Lower lobe of right lung (tissue), 2 donors: ENCODE measurements around the gene ZNF18. TPM values are rescaled to one million over a fixed set of nuclear protein-coding genes. Genes with fewer than 3 reads are reported as not detected.

Experiments used
- ATAC-seq, 2 donors: fragments of 200-7000 bp; cut with Tn5 transposase; one replicate each; pipeline ENCODE4 v1.9.1; 2020 to 2022; ENCODE audit warnings: mild to moderate bottlenecking in 2 of 2, moderate library complexity in 2 of 2
- DNase-seq: peaks from one replicate; pipeline ENCODE4 v3.0.0-alpha.2; 2020
- H3K27ac ChIP-seq: fragments of 200-600 bp; one replicate; pipeline ENCODE4 v1.8.0; 2022
- H3K27me3 ChIP-seq: fragments of 200-600 bp; one replicate; pipeline ENCODE4 v1.8.0; 2022; ENCODE audit warnings: low read depth
- H3K36me3 ChIP-seq: fragments of 200-600 bp; one replicate; pipeline ENCODE4 v1.8.0; 2022; ENCODE audit warnings: mild to moderate bottlenecking
- H3K4me1 ChIP-seq: fragments of 200-600 bp; one replicate; pipeline ENCODE4 v1.8.0; 2022
- H3K4me3 ChIP-seq: fragments of 200-600 bp; one replicate; pipeline ENCODE4 v1.8.0; 2022; ENCODE audit warnings: mild to moderate bottlenecking
- H3K9me3 ChIP-seq: fragments of 200-600 bp; one replicate; pipeline ENCODE4 v1.8.0; 2022
- CTCF ChIP-seq: fragments of 200-600 bp; IDR thresholded peaks from one replicate; pipeline ENCODE4 v1.8.0; 2022; ENCODE audit warnings: antibody characterized with exemption, mild to moderate bottlenecking
- intact Hi-C: fragments of 100-400 bp; cut with DNase I; formaldehyde crosslinking; loops from one replicate; pipeline ENCODE4 v1.11.0; 2022
- total RNA-seq: library from RNA; stranded (reverse); fragmentation: NEBNext Ultra II Directional; extraction: Animal tissue kit (Norgen Biotek cat#: 25700); gene quantifications from one replicate; pipeline ENCODE4 v1.2.1, GENCODE V29; 2021
- donor health status: DM: no; HTN: yes; CAD: no; lungs with severe emphysema.

ZNF18 gene
- total RNA-seq, 1 donor from 2014 or later = 7.2 TPM

- H3K36me3 ChIP-seq = no peaks in the 10 kb centered on the region
- TF ChIP-seq CTCF = no peak
- no peaks in the 10 kb centered on the region for H3K27me3 ChIP-seq
- peaks cover 16% of the 10 kb centered on the region for H3K4me1 ChIP-seq
- peak overlapping the region; percentile 97 for H3K27ac ChIP-seq
- DNase-seq (no peak), ATAC-seq (no peak)
- peak overlapping the region; percentile 77 for H3K4me3 ChIP-seq
- no peaks in the 10 kb centered on the region for H3K9me3 ChIP-seq
- intact Hi-C loops = no loop called here
Observed at GRCh38 chr17:11997972-11998233, 628 bp upstream of the ZNF18 start.

GRCh38 chr17:11996722-11997146, 541 bp downstream of the ZNF18 start:
- Histone ChIP-seq H3K36me3 (peaks cover 9% of the 10 kb centered on the region), H3K9me3 (no peaks in the 10 kb centered on the region), H3K27ac (peak overlapping the region; percentile 97), H3K27me3 (no peaks in the 10 kb centered on the region), H3K4me3 (peak overlapping the region; percentile 77), H3K4me1 (peaks cover 16% of the 10 kb centered on the region)
- intact Hi-C loops = no loop called here
- no peak for DNase-seq
- peak; percentile 64 to 71 for ATAC-seq
- no peak for TF ChIP-seq CTCF

DNA sequence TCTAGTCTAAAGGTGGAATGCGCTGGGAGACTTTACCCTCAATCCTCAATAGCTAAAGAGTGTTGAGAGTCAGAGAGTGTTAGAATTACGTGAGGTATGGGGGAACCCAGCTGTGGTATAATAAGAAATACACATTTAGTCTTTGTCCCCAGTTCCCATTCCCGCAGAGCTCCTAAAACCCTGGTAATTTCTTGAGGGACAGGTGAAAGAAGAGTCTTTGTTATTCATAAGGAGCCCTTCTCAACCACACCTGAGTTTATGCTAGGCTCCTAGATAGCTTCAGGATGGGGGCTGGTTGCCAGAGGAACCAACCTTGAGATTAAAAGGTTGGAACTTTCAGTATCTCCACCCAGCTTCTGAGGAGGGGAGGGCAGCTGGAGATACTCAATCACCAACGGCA, 5.8 kb downstream of the ZNF18 start:
- ATAC-seq (no peak), DNase-seq (no peak)
- no peak for TF ChIP-seq CTCF
- Histone ChIP-seq H3K27ac (no peak overlapping the region), H3K4me3 (no peak overlapping the region), H3K36me3 (peaks cover 42% of the 10 kb centered on the region), H3K9me3 (no peaks in the 10 kb centered on the region), H3K4me1 (peaks cover 9% of the 10 kb centered on the region), H3K27me3 (no peaks in the 10 kb centered on the region)
- intact Hi-C loops = no loop called here

- no peak for DNase-seq
- ATAC-seq = no peak
- Histone ChIP-seq H3K4me1 (no peaks in the 10 kb centered on the region), H3K9me3 (no peaks in the 10 kb centered on the region), H3K4me3 (no peak overlapping the region), H3K27ac (no peak overlapping the region), H3K27me3 (no peaks in the 10 kb centered on the region), H3K36me3 (peaks cover 50% of the 10 kb centered on the region)
- intact Hi-C loops = no loop called here
- TF ChIP-seq CTCF = no peak
Observed at GRCh38 chr17:11990363-11990983, 6.8 kb downstream of the ZNF18 start.

- ATAC-seq (peak in 1 of 2 donors; percentile 36), DNase-seq (no peak)
- peak; percentile 60 for TF ChIP-seq CTCF
- H3K36me3 ChIP-seq = peaks cover 68% of the 10 kb centered on the region
- intact Hi-C loops = no loop called here
- no peak overlapping the region for H3K27ac ChIP-seq
- no peak overlapping the region for H3K4me3 ChIP-seq
- no peaks in the 10 kb centered on the region for H3K27me3 ChIP-seq
- no peaks in the 10 kb centered on the region for H3K9me3 ChIP-seq
- no peaks in the 10 kb centered on the region for H3K4me1 ChIP-seq
Observed at GRCh38 chr17:11986942-11987329, 10.3 kb downstream of the ZNF18 start.
